ENCODE data around the gene RXRA. TPM values are rescaled to one million over a fixed set of nuclear protein-coding genes. Genes with fewer than 3 reads are reported as not detected.

The RXRA gene
- total RNA-seq, 1 experiment from 2014 or later, result 29.9 TPM

GRCh38 chr9:134286471-134287245 is 39.6 kb upstream of the RXRA start:
- no peak overlapping the region; the same call in 1 of the 2 replicates for H3K14ac ChIP-seq (ENCODE audit: insufficient read depth, low read length)
- no peak overlapping the region for H3K4ac ChIP-seq (ENCODE audit: low read depth, low read length)
- H2BK12ac ChIP-seq (ENCODE audit: insufficient read length, low read depth, low read length), result no peak overlapping the region
- H3K56ac ChIP-seq (ENCODE audit: insufficient read length, low read depth, low read length), result no peak overlapping the region
- H4K8ac ChIP-seq (replicated peaks; ENCODE audit: insufficient read length, low read depth, low read length), result no peak overlapping the region
- H3K79me1 ChIP-seq (ENCODE audit: insufficient read depth, low read depth, low read length, poor library complexity, severe bottlenecking), result no peaks in the 10 kb centered on the region
- H3T11ph ChIP-seq (ENCODE audit: low read length), result no peak overlapping the region
- H3K4me2 ChIP-seq (ENCODE audit: insufficient read depth, insufficient read length, low read length), result no peak overlapping the region
- no peak overlapping the region for H4K91ac ChIP-seq (ENCODE audit: insufficient read length, low read depth, low read length)
- H2BK120ac ChIP-seq (ENCODE audit: low read depth, low read length, poor library complexity, severe bottlenecking), result no peak overlapping the region
- H3K18ac ChIP-seq (ENCODE audit: insufficient read length, low read depth, low read length), result no peak overlapping the region
- H3K4me1 ChIP-seq (ENCODE audit: insufficient read depth, low read length), result no peaks in the 10 kb centered on the region
- H2BK20ac ChIP-seq (ENCODE audit: low read depth, low read length, poor library complexity, severe bottlenecking), result no peak overlapping the region
- Mint-ChIP-seq H3K4me3 (no peak overlapping the region), H3K4me1 (peaks cover 3 to 11% of the 10 kb centered on the region in 2 experiments; a peak in 2 of 4 replicates), H3K9me3 (no peaks in the 10 kb centered on the region), H3K27me3 (ENCODE audit: low read depth) (no peaks in the 10 kb centered on the region; the same call in 1 of the 2 replicates), H3K36me3 (ENCODE audit: insufficient read depth in 1 of 3, low read depth in 3 of 3) (no peaks in the 10 kb centered on the region; a peak in 1 of 7 replicates), H3K27ac (peak overlapping the region in 2 of 3 experiments; percentile 18 to 34; a peak in 4 of 7 replicates)
- no peaks in the 10 kb centered on the region for H4K20me1 ChIP-seq (ENCODE audit: control insufficient read depth, insufficient read depth, insufficient read length)
- no peaks in the 10 kb centered on the region for H3K79me2 ChIP-seq (ENCODE audit: insufficient read depth, low read length)
- H3K9me3 ChIP-seq (ENCODE audit: control insufficient read depth, low read depth, low read length), result no peaks in the 10 kb centered on the region
- no peak overlapping the region for H4K5ac ChIP-seq (ENCODE audit: insufficient read length, low read depth, low read length)
- H2AK5ac ChIP-seq (ENCODE audit: insufficient read length, low read length), result no peak overlapping the region
- no CpG with 5 or more reads among the region's 27 CpGs for WGBS (ENCODE audit: extremely low coverage, insufficient read length, low lambda C conversion rate)
- no peak overlapping the region for H3K27ac ChIP-seq (ENCODE audit: insufficient read length, low read depth, low read length)
- no peak overlapping the region for H3K9ac ChIP-seq (ENCODE audit: extremely low read depth, insufficient read length, low read length)
- no peak overlapping the region for H2AFZ ChIP-seq (ENCODE audit: low read length)
- H3K23ac ChIP-seq (ENCODE audit: insufficient read length, low read depth, low read length), result no peak overlapping the region
- H2BK5ac ChIP-seq (ENCODE audit: insufficient read length, low read length), result no peak overlapping the region
- H3K23me2 ChIP-seq (ENCODE audit: insufficient read length, low read depth, low read length, poor library complexity, severe bottlenecking), result no peaks in the 10 kb centered on the region
- H3K27me3 ChIP-seq (ENCODE audit: insufficient read depth, low read length), result no peaks in the 10 kb centered on the region
- H2BK15ac ChIP-seq (ENCODE audit: low read depth, low read length), result no peak overlapping the region
- no peak for DNase-seq
- no peak for TF ChIP-seq CTCF (conservative IDR thresholded peaks at IDR 0.05)
